GM19193 (cell line): ENCODE data around the gene OGDHL.

Experiments
- POLR2A ChIP-seq: IDR thresholded peaks from 4 replicates; pipeline ENCODE4 v1.6.1; 2011; ENCODE audit not compliant: insufficient read depth, insufficient read length; ENCODE audit errors: extremely low read depth

Gene OGDHL

GRCh38 chr10:49689882-49690510, 72.1 kb downstream of the OGDHL start:
- no peak for TF ChIP-seq POLR2A

- TF ChIP-seq POLR2A: no peak
These were observed 73.2 kb downstream of the OGDHL start for GRCh38 chr10:49688920-49689319.

- TF ChIP-seq POLR2A: no peak
These were observed 73.8 kb downstream of the OGDHL start for GRCh38 chr10:49688261-49688846.

GRCh38 chr10:49686651-49687050, 75.5 kb downstream of the OGDHL start:
- no peak for TF ChIP-seq POLR2A
